Measurements from ENCODE around the gene SMURF2.
"Not testable (repeated sequence)": the region's sequence is repeated elsewhere in the genome, so short reads cannot be mapped to it uniquely, and the experiment has no call there.

SMURF2 gene

GRCh38 chr17:64664299-64664981 is 2.3 kb upstream of the SMURF2 start:
- not testable (repeated sequence) for DNase-seq

- DNase-seq = not testable (repeated sequence)
Observed at GRCh38 chr17:64663836-64664235, 1.7 kb upstream of the SMURF2 start.

GRCh38 chr17:64662774-64663367 is 764 bp upstream of the SMURF2 start:
- peak; percentile 35 for DNase-seq

GRCh38 chr17:64661726-64661975 is 456 bp downstream of the SMURF2 start:
- DNase-seq = no peak

- not testable (repeated sequence) for DNase-seq
Observed at GRCh38 chr17:64660978-64661725, 955 bp downstream of the SMURF2 start.

GRCh38 chr17:64660195-64660977 is 1.7 kb downstream of the SMURF2 start:
- not testable (repeated sequence) for DNase-seq

GRCh38 chr17:64658931-64659330 is 3.2 kb downstream of the SMURF2 start:
- DNase-seq = no peak

GRCh38 chr17:64657610-64658125 is 4.4 kb downstream of the SMURF2 start:
- DNase-seq = no peak

GRCh38 chr17:64655704-64656103 is 6.4 kb downstream of the SMURF2 start:
- DNase-seq = no peak

GRCh38 chr17:64653985-64654355 is 8.1 kb downstream of the SMURF2 start:
- DNase-seq = no peak

GRCh38 chr17:64653325-64653984 is 8.7 kb downstream of the SMURF2 start:
- DNase-seq = no peak

GRCh38 chr17:64651889-64652288 is 10.2 kb downstream of the SMURF2 start:
- DNase-seq = no peak

- DNase-seq = no peak
Observed at GRCh38 chr17:64648234-64648633, 13.9 kb downstream of the SMURF2 start.

GRCh38 chr17:64647817-64648216 is 14.3 kb downstream of the SMURF2 start:
- no peak for DNase-seq

GRCh38 chr17:64639516-64639915 is 22.6 kb downstream of the SMURF2 start:
- DNase-seq = no peak

- no peak for DNase-seq
Observed at GRCh38 chr17:64638552-64639203, 23.4 kb downstream of the SMURF2 start.

GRCh38 chr17:64635647-64636305 is 26.3 kb downstream of the SMURF2 start:
- no peak for DNase-seq

GRCh38 chr17:64634218-64634617 is 27.9 kb downstream of the SMURF2 start:
- DNase-seq = no peak

GRCh38 chr17:64632606-64633005 is 29.5 kb downstream of the SMURF2 start:
- no peak for DNase-seq

- no peak for DNase-seq
Observed at GRCh38 chr17:64632194-64632593, 29.9 kb downstream of the SMURF2 start.
